Panc1 (cell line): Measurements from ENCODE around the gene IGF2BP1. TPM values are rescaled to one million over a fixed set of nuclear protein-coding genes. Genes with fewer than 3 reads are reported as not detected.

ENCODE experiments used
- ATAC-seq: fragments of 200-7000 bp; cut with Tn5 transposase; 2 replicates; pipeline ENCODE4 v1.9.1; 2020; ENCODE audit warnings: mild to moderate bottlenecking, moderate library complexity
- BruUV-seq: library from RNA; stranded (reverse); fragments of 400-500 nt; replicated peaks from 2 replicates; lab custom pipeline; 2021; lab: Mats Ljungman, UMichigan
- CTCF ChIA-PET: fragments of 300-600 bp; sonication (Branson Sonifier 250); formaldehyde crosslinking; loops from one replicate; lab custom pipeline; 2022; ENCODE audit warnings: antibody characterized with exemption; lab: Charles Lee
- POLR2A ChIA-PET: fragments of 300-600 bp; sonication (Branson Sonifier 250); formaldehyde crosslinking; loops from one replicate; lab custom pipeline; 2022; ENCODE audit warnings: antibody characterized with exemption; lab: Charles Lee
- DNase-seq: peaks from one replicate; pipeline ENCODE4 v3.0.0-alpha.2; 2010; ENCODE audit warnings: low read depth, low spot score
- H3K27ac ChIP-seq: 2 replicates; pipeline ENCODE4 v1.5.1; 2011; ENCODE audit warnings: mild to moderate bottlenecking, low read length, inconsistent platforms
- H3K27me3 ChIP-seq: fragments of 200-500 bp; sonication (Bioruptor generic); 2 replicates; pipeline ENCODE4 v1.6.0; 2014; ENCODE audit warnings: low read length, inconsistent platforms; ENCODE audit not compliant: control insufficient read depth, insufficient read depth
- H3K36me3 ChIP-seq: fragments of 200-500 bp; sonication (Bioruptor generic); 2 replicates; pipeline ENCODE4 v1.5.1; 2014; ENCODE audit warnings: inconsistent platforms, mild to moderate bottlenecking, low read length, moderate library complexity; ENCODE audit not compliant: control insufficient read depth, insufficient read depth
- H3K4me1 ChIP-seq: 2 replicates; pipeline ENCODE4 v1.5.1; 2011; ENCODE audit warnings: inconsistent platforms, mild to moderate bottlenecking, low read length, moderate library complexity; ENCODE audit not compliant: control insufficient read depth, insufficient read depth
- H3K4me3 ChIP-seq, 2 experiments: 2 replicates each; pipeline ENCODE4 v1.5.1; 2011 to 2012; ENCODE audit warnings: low read depth in 2 of 2, low read length in 2 of 2, mild to moderate bottlenecking in 2 of 2, inconsistent platforms in 1 of 2, moderate library complexity in 1 of 2
- H3K9me3 ChIP-seq: fragments of 200-500 bp; sonication (Bioruptor generic); 2 replicates; pipeline ENCODE4 v1.5.1; 2014; ENCODE audit warnings: low read depth, mild to moderate bottlenecking, inconsistent platforms, low read length, moderate library complexity; ENCODE audit not compliant: control insufficient read depth, insufficient read depth
- CTCF ChIP-seq: fragments of 450-650 bp; IDR thresholded peaks from 2 replicates; pipeline ENCODE4 v1.5.1; 2017; ENCODE audit warnings: mild to moderate bottlenecking
- POLR2AphosphoS5 ChIP-seq: IDR thresholded peaks from 2 replicates; pipeline ENCODE4 v1.6.1; 2012; ENCODE audit warnings: mild to moderate bottlenecking, low read depth, low read length, moderate library complexity
- REST ChIP-seq, 2 experiments: IDR thresholded peaks; 2 replicates each; pipeline ENCODE4 v1.6.1; 2011 to 2012; ENCODE audit warnings: low read depth in 2 of 2, control low read depth in 1 of 2, low read length in 1 of 2, mild to moderate bottlenecking in 1 of 2, moderate library complexity in 1 of 2; ENCODE audit not compliant: insufficient read depth in 1 of 2
- SIN3A ChIP-seq: IDR thresholded peaks from 2 replicates; pipeline ENCODE4 v1.6.1; 2012; ENCODE audit warnings: low read depth, mild to moderate bottlenecking, low read length, moderate library complexity, borderline replicate concordance; ENCODE audit not compliant: insufficient read depth
- TCF7L2 ChIP-seq: IDR thresholded peaks from 2 replicates; pipeline ENCODE4 v1.6.1; 2011; ENCODE audit warnings: mild to moderate bottlenecking, low read depth, low read length, inconsistent platforms
- in situ Hi-C: cut with HindIII; loops from 2 replicates; pipeline ENCODE4 v1.10.0; 2016; ENCODE audit warnings: low sequenced_read_pairs, low pct_unique_long_range_greater_than_20kb
- intact Hi-C: fragments of 100-400 bp; cut with micrococcal nuclease; formaldehyde crosslinking; loops from one replicate; pipeline ENCODE4 v1.10.0; 2022; ENCODE audit not compliant: unreplicated experiment
- total RNA-seq: library from RNA; stranded (reverse); gene quantifications from one replicate; pipeline ENCODE4 v1.2.1, GENCODE V29; 2021; ENCODE audit not compliant: unreplicated experiment

The IGF2BP1 gene
- total RNA-seq, 1 experiment from 2014 or later, result 109 TPM

GRCh38 chr17:48994549-48995303 lies 2.5 kb upstream of the IGF2BP1 start:
- in situ Hi-C loops, result no loop called here
- no peak for DNase-seq
- no peaks in the 10 kb centered on the region for H3K36me3 ChIP-seq
- no peak for TF ChIP-seq CTCF
- 0 out of 2 replicates have a peak, but pooled peaks have one; percentile 12 for TF ChIP-seq POLR2AphosphoS5
- POLR2A ChIA-PET, result interaction anchor here (0.6 to 2.0 kb wide), 5 partner anchors 21 to 837 kb away, joined by 3 to 14 read pairs (median 5); no protein-coding TSS in a partner anchor
- H3K4me3 ChIP-seq, result peak overlapping the region; percentile 70 to 80
- ATAC-seq, result no peak
- TSS peak; percentile 88 for BruUV-seq
- peaks cover 51% of the 10 kb centered on the region for H3K4me1 ChIP-seq
- intact Hi-C loops, result loop anchor here (5.0 kb wide), 1 partner anchor 42 kb away; no protein-coding TSS in a partner anchor
- CTCF ChIA-PET, result interaction anchor here (0.7 kb wide), 1 partner anchor 404 kb away, joined by 3 read pairs; no protein-coding TSS in a partner anchor
- H3K27ac ChIP-seq, result peak overlapping the region; percentile 97
- H3K27me3 ChIP-seq, result no peaks in the 10 kb centered on the region
- H3K9me3 ChIP-seq, result no peaks in the 10 kb centered on the region

- peak overlapping the region; percentile 97 for H3K27ac ChIP-seq
- BruUV-seq, result no TSS peak
- no peaks in the 10 kb centered on the region for H3K36me3 ChIP-seq
- TF ChIP-seq SIN3A (peak; percentile 41; the same call in 1 of the 2 replicates), POLR2AphosphoS5 (peak; percentile 49), CTCF (no peak), REST (IDR thresholded peaks at IDR 0.05; ENCODE audit: insufficient read depth in 1 of 2, low read depth in 2 of 2, low read length in 1 of 2) (no peak), TCF7L2 (no peak)
- DNase-seq (no peak), ATAC-seq (peak; percentile 22)
- peaks cover 49% of the 10 kb centered on the region for H3K4me1 ChIP-seq
- intact Hi-C loops, result loop anchor here (5.0 kb wide), 1 partner anchor 43 kb away; no protein-coding TSS in a partner anchor
- ChIA-PET POLR2A (interaction anchor here (0.6 to 2.0 kb wide), 5 partner anchors 11 to 261 kb away, joined by 3 to 6 read pairs (median 3); no protein-coding TSS in a partner anchor), CTCF (interaction anchor here (0.7 kb wide), 1 partner anchor 403 kb away, joined by 3 read pairs; no protein-coding TSS in a partner anchor)
- no peaks in the 10 kb centered on the region for H3K27me3 ChIP-seq
- H3K4me3 ChIP-seq, result peak overlapping the region; percentile 70 to 80
- no peaks in the 10 kb centered on the region for H3K9me3 ChIP-seq
- in situ Hi-C loops, result no loop called here
These were observed 1.7 kb upstream of the IGF2BP1 start for GRCh38 chr17:48995304-48995973.
